T47D (cell line): ENCODE results near the gene SLC37A1.

Experiments
- DNase-seq, 2 experiments: peaks; one replicate each; pipeline versions ENCODE4 v3.0.0 to v3.0.0-alpha.2; 2011 to 2012; ENCODE audit warnings: low read depth in 1 of 2, low spot score in 1 of 2
- JUND ChIP-seq: IDR thresholded peaks from 2 replicates; pipeline ENCODE4 v1.6.1; 2012; ENCODE audit warnings: low read depth
- in situ Hi-C: cut with HindIII; loops from 2 replicates; pipeline ENCODE4 v1.10.0; 2016; ENCODE audit warnings: low sequenced_read_pairs, low pct_unique_long_range_greater_than_20kb

The SLC37A1 gene

GRCh38 chr21:42486531-42486930 lies 27.1 kb upstream of the SLC37A1 start:
- TF ChIP-seq JUND: no peak
- in situ Hi-C loops: no loop called here
- no peak for DNase-seq

- DNase-seq: no peak
- in situ Hi-C loops: no loop called here
- no peak for TF ChIP-seq JUND
Measured at GRCh38 chr21:42489006-42489563, 24.6 kb upstream of the SLC37A1 start.

DNA sequence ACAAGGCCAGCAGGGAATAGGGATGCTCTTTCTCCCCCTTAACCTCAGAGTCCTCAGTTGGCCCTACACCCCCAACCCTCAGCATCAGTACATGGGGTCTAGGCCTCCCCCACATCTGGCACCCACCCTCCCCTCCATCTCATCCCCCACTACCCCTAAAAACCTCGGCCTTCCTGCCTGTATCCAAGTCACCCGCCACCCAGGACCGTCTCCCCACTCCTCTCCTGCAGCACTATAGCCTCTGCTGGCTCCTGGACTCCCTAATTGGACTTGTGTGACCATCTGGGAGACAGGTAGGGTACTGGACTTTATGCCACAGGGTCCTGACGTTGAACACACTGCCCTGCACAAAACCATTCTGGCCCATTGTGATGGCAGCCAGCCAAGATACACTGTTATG lies 23.7 kb upstream of the SLC37A1 start:
- DNase-seq: no peak
- in situ Hi-C loops: no loop called here
- no peak for TF ChIP-seq JUND

GRCh38 chr21:42490720-42491119 lies 22.9 kb upstream of the SLC37A1 start:
- no peak for DNase-seq
- no peak for TF ChIP-seq JUND
- in situ Hi-C loops: no loop called here

DNA sequence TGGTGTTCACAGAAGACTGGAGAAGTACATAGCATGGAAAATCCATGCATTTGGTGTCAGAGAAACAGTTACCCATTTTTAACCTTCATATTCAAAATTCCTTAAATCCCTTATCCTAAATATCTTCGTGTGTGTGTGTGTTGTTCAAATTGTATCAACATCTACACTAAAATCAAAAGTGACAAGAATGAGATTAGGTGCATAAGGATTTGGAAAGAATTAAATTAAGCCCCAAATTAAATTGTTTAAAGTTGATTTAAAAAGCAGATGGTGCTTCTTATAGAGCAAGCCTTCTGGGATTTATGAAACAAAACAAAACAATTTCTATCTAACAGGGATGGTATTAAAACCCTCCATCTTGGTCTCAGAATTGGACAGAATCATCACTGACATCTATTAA lies 22.3 kb upstream of the SLC37A1 start:
- in situ Hi-C loops: no loop called here
- no peak for TF ChIP-seq JUND
- no peak for DNase-seq

- in situ Hi-C loops: no loop called here
- no peak for DNase-seq
- TF ChIP-seq JUND: no peak
Measured at GRCh38 chr21:42492201-42492600, 21.5 kb upstream of the SLC37A1 start.

GRCh38 chr21:42493109-42494060 lies 20.3 kb upstream of the SLC37A1 start:
- in situ Hi-C loops: no loop called here
- no peak for DNase-seq
- TF ChIP-seq JUND: no peak

- DNase-seq: no peak
- TF ChIP-seq JUND: no peak
- in situ Hi-C loops: no loop called here
Measured at GRCh38 chr21:42495027-42495426, 18.6 kb upstream of the SLC37A1 start.

DNA sequence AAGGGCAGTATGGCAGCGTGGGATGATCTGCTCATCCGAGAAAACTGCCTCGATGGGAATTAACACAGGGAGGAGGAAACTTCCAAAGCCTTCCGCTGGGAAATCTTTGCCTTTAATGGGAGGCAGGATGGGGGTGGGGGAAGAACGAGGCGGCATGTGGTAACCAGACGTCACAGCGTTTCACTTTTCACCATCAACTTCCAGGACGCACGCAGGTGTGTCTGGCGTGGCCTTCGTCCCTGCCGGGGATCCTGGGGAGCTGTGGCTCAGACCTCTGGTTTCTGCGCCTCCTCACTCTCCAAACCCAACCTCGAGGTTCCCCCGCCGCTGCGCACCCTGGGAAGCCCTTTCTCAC lies 17.9 kb upstream of the SLC37A1 start:
- in situ Hi-C loops: no loop called here
- TF ChIP-seq JUND: no peak
- peak; percentile 37 to 71 for DNase-seq

- DNase-seq: peak; percentile 96 to 99
- in situ Hi-C loops: no loop called here
- no peak for TF ChIP-seq JUND
Measured at GRCh38 chr21:42496120-42496838, 17.4 kb upstream of the SLC37A1 start, which contains the start of gene RSPH1. Gene RSPH1 (minus strand): TSS chr21:42496224. CDS start chr21:42496186, 38 bp downstream.

- in situ Hi-C loops: no loop called here
- TF ChIP-seq JUND: no peak
- peak in 1 of 2 experiments; percentile 25 for DNase-seq
Measured at GRCh38 chr21:42496839-42497202, 16.8 kb upstream of the SLC37A1 start.

DNA sequence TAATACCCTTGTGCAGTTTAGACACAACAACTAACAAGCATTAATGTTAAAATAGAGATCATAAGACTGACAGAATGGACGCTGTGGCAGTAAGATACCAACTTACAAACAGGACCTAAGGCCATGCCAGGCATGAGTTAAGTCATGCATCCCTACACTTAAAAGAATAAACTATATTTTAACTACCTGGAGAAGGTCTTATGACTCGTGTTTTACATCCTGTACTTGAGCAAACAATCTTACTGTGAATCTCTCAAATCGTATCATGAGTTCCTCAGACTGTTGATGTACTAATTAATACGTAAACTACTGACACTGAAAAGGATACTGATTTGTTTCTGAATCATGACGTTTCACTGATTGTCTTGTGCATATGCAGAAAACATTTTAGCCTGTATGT lies 15.6 kb upstream of the SLC37A1 start:
- DNase-seq: no peak
- in situ Hi-C loops: no loop called here
- no peak for TF ChIP-seq JUND
